OCI-LY7 (cell line): ENCODE data around the gene FGF18. TPM values are rescaled to one million over a fixed set of nuclear protein-coding genes. Genes with fewer than 3 reads are reported as not detected.
A peak's percentile ranks its signal among the peaks of the same experiment; 100 is the strongest.
"Not testable (repeated sequence)": the region's sequence is repeated elsewhere in the genome, so short reads cannot be mapped to it uniquely, and the experiment has no call there.

Experiments
- BruUV-seq: library from RNA; stranded (reverse); fragments of 400-500 nt; replicated peaks from 2 replicates; lab custom pipeline; 2021; lab: Mats Ljungman, UMichigan
- CTCF ChIA-PET: fragments of 300-600 bp; sonication (Branson Sonifier 250); formaldehyde crosslinking; loops from one replicate; lab custom pipeline; 2022; ENCODE audit warnings: antibody characterized with exemption; ENCODE audit not compliant: unreplicated experiment; lab: Charles Lee
- POLR2A ChIA-PET: fragments of 300-600 bp; sonication (Branson Sonifier 250); formaldehyde crosslinking; loops from one replicate; lab custom pipeline; 2022; ENCODE audit warnings: antibody characterized with exemption; lab: Charles Lee
- DNase-seq: peaks from one replicate; pipeline ENCODE4 v3.0.0-alpha.2; 2015; ENCODE audit warnings: low spot score
- H2AFZ ChIP-seq: fragments of 200-600 bp; sonication (generic), shearing (Covaris generic); 2 replicates; pipeline ENCODE4 v1.6.1; 2014; ENCODE audit warnings: mild to moderate bottlenecking, antibody characterized with exemption, low read length, moderate library complexity
- H3K27ac ChIP-seq: fragments of 200-600 bp; sonication (generic); 2 replicates; pipeline ENCODE4 v1.5.1; 2014; ENCODE audit warnings: mixed run types, low read depth, mild to moderate bottlenecking, moderate library complexity, low read length, inconsistent platforms; ENCODE audit not compliant: poor library complexity, severe bottlenecking
- H3K36me3 ChIP-seq: fragments of 200-600 bp; sonication (generic); 2 replicates; pipeline ENCODE4 v1.6.1; 2014; ENCODE audit warnings: mild to moderate bottlenecking, antibody characterized with exemption, low read length, moderate library complexity, mixed read lengths; ENCODE audit not compliant: insufficient read depth
- H3K4me1 ChIP-seq: fragments of 200-600 bp; sonication (generic); 2 replicates; pipeline ENCODE4 v1.5.1; 2014; ENCODE audit warnings: mild to moderate bottlenecking, low read length; ENCODE audit not compliant: insufficient read depth, poor library complexity, severe bottlenecking
- H3K4me2 ChIP-seq: fragments of 200-600 bp; sonication (generic); 2 replicates; pipeline ENCODE4 v1.6.1; 2014; ENCODE audit warnings: mild to moderate bottlenecking, low read length
- H3K4me3 ChIP-seq: fragments of 200-600 bp; sonication (generic); 2 replicates; pipeline ENCODE4 v1.5.1; 2014; ENCODE audit warnings: mild to moderate bottlenecking, low read depth, low read length; ENCODE audit not compliant: poor library complexity, severe bottlenecking
- H3K79me2 ChIP-seq: fragments of 200-600 bp; sonication (generic); 2 replicates; pipeline ENCODE4 v1.6.1; 2016; ENCODE audit warnings: low read depth, mild to moderate bottlenecking, low read length, moderate library complexity, mixed read lengths; ENCODE audit not compliant: insufficient read depth
- H3K9me2 ChIP-seq: fragments of 200-600 bp; sonication (generic); 2 replicates; pipeline ENCODE4 v1.6.1; 2016; ENCODE audit warnings: mild to moderate bottlenecking, low read length, mixed read lengths; ENCODE audit not compliant: insufficient read depth
- H3K9me3 ChIP-seq: fragments of 200-600 bp; sonication (generic); 2 replicates; pipeline ENCODE4 v1.6.1; 2014; ENCODE audit warnings: mild to moderate bottlenecking, mixed run types, low read length, mixed read lengths
- H4K20me1 ChIP-seq: fragments of 200-600 bp; sonication (generic); 2 replicates; pipeline ENCODE4 v1.6.1; 2014; ENCODE audit warnings: mild to moderate bottlenecking, antibody characterized with exemption, low read length, moderate library complexity, mixed read lengths; ENCODE audit not compliant: insufficient read depth
- CTCF ChIP-seq: fragments of 200-600 bp; sonication (generic); conservative IDR thresholded peaks from 2 replicates; pipeline ENCODE4 v1.5.1; 2014; ENCODE audit warnings: mild to moderate bottlenecking, antibody characterized with exemption, low read length, moderate library complexity, mixed read lengths
- EZH2phosphoT487 ChIP-seq: fragments of 200-600 bp; sonication (generic); IDR thresholded peaks from 2 replicates; pipeline ENCODE4 v1.6.1; 2018; ENCODE audit warnings: low read depth, borderline replicate concordance, mild to moderate bottlenecking, mixed run types, antibody characterized with exemption, low read length, moderate library complexity, mixed read lengths
- intact Hi-C: fragments of 100-400 bp; cut with micrococcal nuclease; formaldehyde crosslinking; loops from one replicate; pipeline ENCODE4 v1.10.0; 2022; ENCODE audit not compliant: unreplicated experiment
- total RNA-seq, 2 experiments: library from RNA; depleted of rRNA in 1 of 2; stranded (reverse); fragments of >200 nt in 1 of 2; shearing (Covaris generic) in 1 of 2; gene quantifications; 2 replicates each; pipeline ENCODE4 v1.2.3, GENCODE V29; 2014 to 2022

Gene FGF18
- total RNA-seq, 2 experiments from 2014 or later: 0.16 TPM; not detected in 1

GRCh38 chr5:171370881-171371280, 48.6 kb upstream of the FGF18 start:
- POLR2A ChIA-PET, BruUV-seq, DNase-seq, H3K9me2 ChIP-seq, H3K4me3 ChIP-seq, H3K9me3 ChIP-seq, H2AFZ ChIP-seq, H3K79me2 ChIP-seq, H3K4me2 ChIP-seq, H3K27ac ChIP-seq, H4K20me1 ChIP-seq, CTCF ChIA-PET, H3K36me3 ChIP-seq, intact Hi-C loops, H3K4me1 ChIP-seq: not testable (repeated sequence)
- TF ChIP-seq CTCF: peak; percentile 50

DNA sequence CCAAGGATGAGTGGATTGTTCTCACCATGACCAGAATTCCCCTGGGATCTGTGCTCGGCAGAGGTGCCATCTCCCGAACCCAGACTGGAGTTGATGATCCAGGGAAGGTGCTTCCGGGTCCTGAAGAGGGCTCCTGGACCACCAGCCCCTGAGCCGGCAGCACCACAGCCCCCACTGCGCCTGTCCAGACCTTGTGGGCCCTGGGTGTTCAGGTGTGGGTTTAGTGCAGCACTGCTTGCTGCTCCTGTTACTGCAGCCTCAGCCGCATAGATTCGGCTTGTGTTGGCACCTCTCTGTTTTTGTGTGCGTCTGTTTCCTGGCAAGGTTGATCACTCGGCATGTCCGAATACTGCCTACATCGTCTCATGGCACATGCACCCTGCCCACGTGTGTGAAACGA, 48.1 kb upstream of the FGF18 start:
- Histone ChIP-seq H3K4me2 (no peak overlapping the region), H4K20me1 (no peaks in the 10 kb centered on the region), H3K9me3 (no peaks in the 10 kb centered on the region), H3K36me3 (no peaks in the 10 kb centered on the region), H3K4me3 (no peak overlapping the region), H3K9me2 (no peaks in the 10 kb centered on the region), H3K79me2 (no peaks in the 10 kb centered on the region), H2AFZ (no peak overlapping the region), H3K4me1 (no peaks in the 10 kb centered on the region), H3K27ac (no peak overlapping the region)
- DNase-seq: no peak
- POLR2A ChIA-PET: no interaction called here
- TF ChIP-seq CTCF: no peak
- TF ChIP-seq EZH2phosphoT487: no peak
- CTCF ChIA-PET: no interaction called here
- intact Hi-C loops: no loop called here
- BruUV-seq: no TSS peak

GRCh38 chr5:171379961-171380360, 39.5 kb upstream of the FGF18 start:
- Histone ChIP-seq H4K20me1 (no peaks in the 10 kb centered on the region), H3K9me3 (no peaks in the 10 kb centered on the region), H3K4me1 (no peaks in the 10 kb centered on the region), H3K4me2 (no peak overlapping the region), H2AFZ (no peak overlapping the region), H3K4me3 (no peak overlapping the region), H3K9me2 (no peaks in the 10 kb centered on the region), H3K27ac (no peak overlapping the region), H3K79me2 (no peaks in the 10 kb centered on the region), H3K36me3 (no peaks in the 10 kb centered on the region)
- BruUV-seq: no TSS peak
- no peak for DNase-seq
- ChIA-PET CTCF (no interaction called here), POLR2A (interaction anchor here (1.0 to 1.2 kb wide), 2 partner anchors 16 to 17 kb away, joined by 3 read pairs; no protein-coding TSS in a partner anchor)
- TF ChIP-seq CTCF (no peak), EZH2phosphoT487 (no peak)
- intact Hi-C loops: loop anchor here (10.0 kb wide), 1 partner anchor 1795 kb away; the partner anchor contains the start of gene SPDL1

DNA sequence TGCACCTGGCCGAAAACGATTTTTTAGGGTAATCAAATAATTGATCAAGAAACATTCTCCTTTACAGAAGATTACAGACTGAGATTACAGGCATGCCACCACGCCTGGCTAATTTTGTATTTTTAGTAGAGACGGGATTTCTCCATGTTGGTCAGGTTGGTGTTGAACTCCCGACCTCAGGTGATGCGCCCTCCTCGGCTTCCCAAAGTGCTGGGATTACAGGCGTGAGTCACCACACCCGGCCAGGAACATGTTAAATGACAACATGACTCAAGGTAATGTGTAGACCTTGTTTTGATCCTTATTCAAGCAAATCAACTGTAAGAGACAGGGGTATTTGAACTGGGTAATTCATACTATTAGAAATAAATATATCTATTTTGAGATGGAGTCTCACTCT, 35.0 kb upstream of the FGF18 start:
- H3K4me1 ChIP-seq, CTCF ChIA-PET, H3K4me3 ChIP-seq, BruUV-seq, H3K9me3 ChIP-seq, H3K27ac ChIP-seq, H3K9me2 ChIP-seq, DNase-seq, H2AFZ ChIP-seq, H3K4me2 ChIP-seq: not testable (repeated sequence)
- Histone ChIP-seq H3K36me3 (peaks cover 17% of the 10 kb centered on the region), H3K79me2 (peaks cover 27% of the 10 kb centered on the region), H4K20me1 (peaks cover 10% of the 10 kb centered on the region)
- POLR2A ChIA-PET: interaction anchor here (0.7 kb wide), 1 partner anchor 100 kb away, joined by 3 read pairs; no protein-coding TSS in a partner anchor
- intact Hi-C loops: loop anchor here (10.0 kb wide), 1 partner anchor 1800 kb away; the partner anchor contains the start of gene SPDL1
